ENCODE results near the gene KCNH5. TPM values are rescaled to one million over a fixed set of nuclear protein-coding genes. Genes with fewer than 3 reads are reported as not detected.
A peak's percentile ranks its signal among the peaks of the same experiment; 100 is the strongest.

KCNH5 gene
- polyA plus RNA-seq, 1 of the 3 experiments (the other 2 are of a cell fraction): not detected

DNA sequence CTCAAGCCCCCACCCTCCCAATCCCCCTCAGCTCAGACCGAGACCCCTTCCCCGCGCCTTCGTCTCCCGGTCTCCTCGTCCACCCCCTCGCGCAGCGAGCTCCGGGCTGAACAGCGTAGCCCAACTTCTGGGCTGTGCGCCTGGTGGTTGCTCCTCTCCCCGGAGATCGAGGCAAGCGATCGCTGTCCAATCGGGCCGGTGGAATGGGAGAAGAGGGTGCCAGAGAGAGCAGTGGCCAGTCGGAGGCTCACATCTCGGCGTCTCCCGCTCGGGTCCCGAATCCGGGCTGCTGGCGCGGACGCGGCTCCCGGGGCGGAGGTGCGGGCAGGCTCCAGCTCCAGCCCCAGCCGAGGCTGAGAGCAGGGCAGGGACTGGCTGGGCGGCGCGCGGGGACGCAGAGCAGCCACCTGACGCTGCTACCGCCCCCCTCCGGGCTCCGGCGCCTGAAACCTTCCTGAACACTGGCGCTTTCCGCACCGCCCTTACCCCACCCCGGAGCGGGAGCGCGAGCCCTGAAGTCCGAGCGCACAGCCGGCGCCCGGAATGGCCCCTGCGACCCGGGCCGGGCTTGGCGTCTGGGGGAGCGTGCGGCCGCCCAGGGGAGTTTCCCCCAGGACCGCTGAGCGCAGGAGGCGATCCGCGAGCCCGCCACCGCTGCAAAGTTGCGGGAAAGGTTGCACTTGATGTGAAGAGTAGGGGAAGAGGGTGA is 508 bp upstream of the KCNH5 start:
- no peaks in the 10 kb centered on the region for H4K20me1 ChIP-seq (ENCODE audit: insufficient read depth)
- H3K79me2 ChIP-seq (ENCODE audit: insufficient read depth): no peaks in the 10 kb centered on the region
- peak; percentile 84 for DNase-seq
- no peaks in the 10 kb centered on the region for H3K36me3 ChIP-seq (replicated peaks in 1 of 2; ENCODE audit: control insufficient read depth in 1 of 2, insufficient read depth in 2 of 2, low read length in 1 of 2)
- no peaks in the 10 kb centered on the region for H3K9me3 ChIP-seq
- no peak overlapping the region for H3K9ac ChIP-seq
- no peaks in the 10 kb centered on the region for H3K9me2 ChIP-seq
- no peaks in the 10 kb centered on the region for H3F3A ChIP-seq (replicated peaks; ENCODE audit: insufficient read depth)
- peaks cover 0 to 12% of the 10 kb centered on the region in 2 experiments; a peak in 1 of 4 replicates for H3K4me1 ChIP-seq (ENCODE audit: control insufficient read depth in 1 of 2, insufficient read depth in 2 of 2, low read depth in 1 of 2, low read length in 1 of 2)
- TF ChIP-seq FOXJ3 (CRISPR knock-in tag; IDR thresholded peaks at IDR 0.05) (no peak), GATA2 (CRISPR knock-in tag; IDR thresholded peaks at IDR 0.05) (peak; percentile 39), POLR2AphosphoS5 (IDR thresholded peaks at IDR 0.05; ENCODE audit: low read depth, low read length) (no peak), JUND (IDR thresholded peaks at IDR 0.05) (no peak), SMC3 (IDR thresholded peaks at IDR 0.05; ENCODE audit: low read depth, low read length) (no peak)
- H3K27me3 ChIP-seq (ENCODE audit: insufficient read depth): peaks cover 55% of the 10 kb centered on the region
- WGBS (ENCODE audit: low lambda C conversion rate): 7% methylated on average over 19 of the region's 70 CpGs
- peak overlapping the region; percentile 36 to 62 for H3K4me3 ChIP-seq (ENCODE audit: low read depth in 2 of 2, low read length in 1 of 2)
- peak overlapping the region; percentile 88 for H3K4me2 ChIP-seq
- ChIA-PET CTCF (interaction anchor here (0.9 to 1.3 kb wide), 2 partner anchors 16 to 866 kb away, joined by 3 to 8 read pairs; no protein-coding TSS in a partner anchor), POLR2A (no interaction called here)
- no peak overlapping the region for H3K27ac ChIP-seq (ENCODE audit: low read depth in 2 of 2, low read length in 1 of 2)
- peak overlapping the region; percentile 81; the same call in 1 of the 2 replicates for H2AFZ ChIP-seq (ENCODE audit: low read depth)

DNA sequence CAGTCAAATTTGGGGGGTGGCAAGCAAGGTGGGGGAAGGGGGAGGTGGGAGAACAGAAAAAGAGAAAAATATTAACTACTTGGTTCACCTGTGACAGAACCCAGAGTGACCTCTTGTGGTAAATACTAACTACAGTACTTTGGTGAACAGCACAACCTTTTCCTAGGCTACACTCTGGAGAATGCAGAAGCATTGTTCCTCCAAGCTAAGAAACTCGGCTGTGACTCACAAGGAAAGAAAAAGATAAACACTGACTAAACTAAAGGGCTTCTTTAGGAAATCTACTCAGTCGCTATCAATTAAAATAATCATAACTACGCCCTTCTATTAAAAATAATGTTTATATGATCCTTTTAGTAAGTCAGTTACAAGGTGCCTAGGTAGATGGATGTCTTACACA is 5.4 kb downstream of the KCNH5 start:
- no peaks in the 10 kb centered on the region for H3K9me2 ChIP-seq
- H3K79me2 ChIP-seq (ENCODE audit: insufficient read depth): no peaks in the 10 kb centered on the region
- ChIA-PET CTCF (interaction anchor here (0.5 to 1.2 kb wide), 8 partner anchors 8 to 885 kb away, joined by 3 to 5 read pairs (median 3); no protein-coding TSS in a partner anchor), POLR2A (no interaction called here)
- no peak overlapping the region for H3K27ac ChIP-seq (ENCODE audit: low read depth in 2 of 2, low read length in 1 of 2)
- TF ChIP-seq RAD21 (IDR thresholded peaks at IDR 0.05; ENCODE audit: low read length) (peak; percentile 80), JUND (IDR thresholded peaks at IDR 0.05) (no peak), FOSL2 (IDR thresholded peaks at IDR 0.05; ENCODE audit: borderline replicate concordance, low read depth) (no peak), EZH2phosphoT487 (IDR thresholded peaks at IDR 0.05; ENCODE audit: borderline replicate concordance, low read depth) (no peak), SMC3 (IDR thresholded peaks at IDR 0.05; ENCODE audit: low read depth, low read length) (peak; percentile 70)
- TF ChIP-seq, protein P1, sequence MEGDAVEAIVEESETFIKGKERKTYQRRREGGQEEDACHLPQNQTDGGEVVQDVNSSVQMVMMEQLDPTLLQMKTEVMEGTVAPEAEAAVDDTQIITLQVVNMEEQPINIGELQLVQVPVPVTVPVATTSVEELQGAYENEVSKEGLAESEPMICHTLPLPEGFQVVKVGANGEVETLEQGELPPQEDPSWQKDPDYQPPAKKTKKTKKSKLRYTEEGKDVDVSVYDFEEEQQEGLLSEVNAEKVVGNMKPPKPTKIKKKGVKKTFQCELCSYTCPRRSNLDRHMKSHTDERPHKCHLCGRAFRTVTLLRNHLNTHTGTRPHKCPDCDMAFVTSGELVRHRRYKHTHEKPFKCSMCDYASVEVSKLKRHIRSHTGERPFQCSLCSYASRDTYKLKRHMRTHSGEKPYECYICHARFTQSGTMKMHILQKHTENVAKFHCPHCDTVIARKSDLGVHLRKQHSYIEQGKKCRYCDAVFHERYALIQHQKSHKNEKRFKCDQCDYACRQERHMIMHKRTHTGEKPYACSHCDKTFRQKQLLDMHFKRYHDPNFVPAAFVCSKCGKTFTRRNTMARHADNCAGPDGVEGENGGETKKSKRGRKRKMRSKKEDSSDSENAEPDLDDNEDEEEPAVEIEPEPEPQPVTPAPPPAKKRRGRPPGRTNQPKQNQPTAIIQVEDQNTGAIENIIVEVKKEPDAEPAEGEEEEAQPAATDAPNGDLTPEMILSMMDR (IDR thresholded peaks at IDR 0.05): peak; percentile 62
- no peak overlapping the region for H2AFZ ChIP-seq (ENCODE audit: low read depth)
- H4K20me1 ChIP-seq (ENCODE audit: insufficient read depth): no peaks in the 10 kb centered on the region
- no peak overlapping the region for H3K4me3 ChIP-seq (ENCODE audit: low read depth in 2 of 2, low read length in 1 of 2)
- H3K27me3 ChIP-seq (ENCODE audit: insufficient read depth): peaks cover 17% of the 10 kb centered on the region
- H3K9ac ChIP-seq: no peak overlapping the region
- no peaks in the 10 kb centered on the region for H3F3A ChIP-seq (replicated peaks; ENCODE audit: insufficient read depth)
- peaks cover 0 to under 1% of the 10 kb centered on the region in 2 experiments; a peak in 2 of 4 replicates for H3K4me1 ChIP-seq (ENCODE audit: control insufficient read depth in 1 of 2, insufficient read depth in 2 of 2, low read depth in 1 of 2, low read length in 1 of 2)
- peak; percentile 35 for DNase-seq
- no peaks in the 10 kb centered on the region for H3K36me3 ChIP-seq (replicated peaks in 1 of 2; ENCODE audit: control insufficient read depth in 1 of 2, insufficient read depth in 2 of 2, low read length in 1 of 2)
- 5% methylated on average over 3 of the region's 3 CpGs for WGBS (ENCODE audit: low lambda C conversion rate)
- H3K9me3 ChIP-seq: no peaks in the 10 kb centered on the region
- no peak overlapping the region for H3K4me2 ChIP-seq

Data from SK-N-SH (cell line).